C4-2B (cell line): ENCODE measurements around the gene OR51G1.

Source experiments
- ZFX ChIP-seq: fragments of 450-650 bp; IDR thresholded peaks from 2 replicates; pipeline ENCODE4 v1.6.1; 2017
- TF ChIP-seq, protein P1 (sequence below): fragments of 450-650 bp; conservative IDR thresholded peaks from 2 replicates; pipeline ENCODE4 v1.5.1; 2017; ENCODE audit warnings: mild to moderate bottlenecking

DNA sequence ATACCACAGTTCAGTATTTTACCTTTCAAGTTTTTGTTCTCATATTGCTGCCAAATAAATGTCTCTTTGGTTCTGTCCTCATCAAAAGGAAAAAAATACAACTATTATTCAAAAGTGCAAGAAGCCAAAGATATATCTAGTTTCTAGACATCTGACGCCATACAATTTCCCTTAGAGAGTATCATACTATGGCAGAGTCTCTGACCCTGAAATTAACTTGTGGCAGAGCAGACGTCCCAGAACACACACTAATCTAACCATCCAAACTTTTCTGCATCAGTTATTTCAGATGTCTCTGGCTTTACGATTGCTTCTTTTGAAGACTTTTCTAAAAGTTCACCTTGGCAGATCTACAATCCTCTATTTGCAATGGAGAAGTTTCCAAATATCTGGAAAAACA lies 39.8 kb downstream of the OR51G1 start:
- TF ChIP-seq, protein P1, sequence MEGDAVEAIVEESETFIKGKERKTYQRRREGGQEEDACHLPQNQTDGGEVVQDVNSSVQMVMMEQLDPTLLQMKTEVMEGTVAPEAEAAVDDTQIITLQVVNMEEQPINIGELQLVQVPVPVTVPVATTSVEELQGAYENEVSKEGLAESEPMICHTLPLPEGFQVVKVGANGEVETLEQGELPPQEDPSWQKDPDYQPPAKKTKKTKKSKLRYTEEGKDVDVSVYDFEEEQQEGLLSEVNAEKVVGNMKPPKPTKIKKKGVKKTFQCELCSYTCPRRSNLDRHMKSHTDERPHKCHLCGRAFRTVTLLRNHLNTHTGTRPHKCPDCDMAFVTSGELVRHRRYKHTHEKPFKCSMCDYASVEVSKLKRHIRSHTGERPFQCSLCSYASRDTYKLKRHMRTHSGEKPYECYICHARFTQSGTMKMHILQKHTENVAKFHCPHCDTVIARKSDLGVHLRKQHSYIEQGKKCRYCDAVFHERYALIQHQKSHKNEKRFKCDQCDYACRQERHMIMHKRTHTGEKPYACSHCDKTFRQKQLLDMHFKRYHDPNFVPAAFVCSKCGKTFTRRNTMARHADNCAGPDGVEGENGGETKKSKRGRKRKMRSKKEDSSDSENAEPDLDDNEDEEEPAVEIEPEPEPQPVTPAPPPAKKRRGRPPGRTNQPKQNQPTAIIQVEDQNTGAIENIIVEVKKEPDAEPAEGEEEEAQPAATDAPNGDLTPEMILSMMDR: no peak
- no peak for TF ChIP-seq ZFX
